HG03575 (cell line): ENCODE results near the gene PCBD1.
"Not testable (repeated sequence)": the region's sequence is repeated elsewhere in the genome, so short reads cannot be mapped to it uniquely, and the experiment has no call there.

Experiments used
- ATAC-seq: cut with Tn5 transposase; IDR thresholded peaks from one replicate; pipeline ENCODE4 v1.9.1; 2021; ENCODE audit not compliant: unreplicated experiment, insufficient number of reproducible peaks, low FRiP score; ENCODE audit errors: extremely low read depth

PCBD1 gene

GRCh38 chr10:70885481-70885880 is 2.9 kb downstream of the PCBD1 start:
- ATAC-seq, result no peak

- no peak for ATAC-seq
Measured at GRCh38 chr10:70884741-70885140, 3.6 kb downstream of the PCBD1 start.

DNA sequence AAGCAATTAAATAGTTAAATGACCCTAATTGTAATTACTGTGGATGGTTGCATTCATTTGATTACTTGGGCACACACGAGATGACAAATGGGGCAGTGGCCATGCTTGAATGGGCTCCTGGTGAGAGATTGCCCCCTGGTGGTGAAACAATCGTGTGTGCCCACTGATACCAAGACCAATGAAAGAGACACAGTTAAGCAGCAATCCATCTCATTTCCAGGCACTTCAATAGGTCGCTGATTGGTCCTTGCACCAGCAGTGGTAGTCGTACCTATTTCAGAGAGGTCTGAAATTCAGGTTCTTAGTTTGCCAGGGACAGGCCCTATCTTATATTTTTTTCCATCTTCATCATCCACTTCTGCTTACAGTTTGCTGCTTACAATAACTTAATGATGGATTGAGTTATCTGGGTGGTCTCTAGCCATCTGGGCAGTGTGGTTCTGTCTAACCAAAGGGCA is 8.3 kb downstream of the PCBD1 start:
- no peak for ATAC-seq

DNA sequence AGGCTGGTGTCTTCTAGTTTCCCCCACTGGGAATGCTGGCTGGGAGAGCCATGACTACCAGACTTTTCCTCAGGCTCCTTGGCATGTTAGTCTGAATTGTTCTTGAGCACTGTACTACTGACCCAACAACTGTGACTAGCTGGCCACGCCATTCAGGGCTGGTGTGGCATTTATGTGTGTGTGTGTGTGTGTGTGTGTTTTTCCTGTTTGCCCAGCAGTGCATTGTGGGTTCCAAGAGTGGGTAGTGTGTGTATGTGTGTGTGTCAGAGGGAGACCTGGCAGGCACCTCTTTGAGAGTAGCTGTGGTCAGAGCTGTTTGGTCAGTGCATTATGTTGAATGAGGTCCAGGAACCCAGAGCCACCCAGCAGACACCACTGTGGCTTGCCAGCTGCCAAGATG is 9.2 kb downstream of the PCBD1 start:
- ATAC-seq, result no peak

GRCh38 chr10:70874061-70874460 is 14.3 kb downstream of the PCBD1 start:
- no peak for ATAC-seq

DNA sequence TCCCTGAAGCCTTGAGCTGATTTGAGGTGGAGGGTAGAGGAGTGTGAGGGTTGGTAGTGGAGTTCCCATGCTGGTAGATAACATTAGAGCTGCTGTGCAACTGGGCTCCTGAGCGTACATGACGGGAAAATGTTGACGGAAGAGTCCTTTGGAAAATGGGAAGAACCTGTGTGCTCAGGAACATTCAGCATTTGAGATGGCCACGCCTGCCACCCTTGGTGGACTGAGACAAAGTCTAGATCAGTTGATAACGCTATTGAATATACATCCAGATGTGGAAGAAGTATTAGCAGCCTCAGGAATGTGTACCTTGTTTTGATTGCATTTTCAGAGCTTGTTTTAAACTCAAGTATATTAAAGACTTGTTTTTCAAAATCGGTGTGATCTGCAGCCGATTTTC is 16.1 kb downstream of the PCBD1 start:
- ATAC-seq, result no peak

DNA sequence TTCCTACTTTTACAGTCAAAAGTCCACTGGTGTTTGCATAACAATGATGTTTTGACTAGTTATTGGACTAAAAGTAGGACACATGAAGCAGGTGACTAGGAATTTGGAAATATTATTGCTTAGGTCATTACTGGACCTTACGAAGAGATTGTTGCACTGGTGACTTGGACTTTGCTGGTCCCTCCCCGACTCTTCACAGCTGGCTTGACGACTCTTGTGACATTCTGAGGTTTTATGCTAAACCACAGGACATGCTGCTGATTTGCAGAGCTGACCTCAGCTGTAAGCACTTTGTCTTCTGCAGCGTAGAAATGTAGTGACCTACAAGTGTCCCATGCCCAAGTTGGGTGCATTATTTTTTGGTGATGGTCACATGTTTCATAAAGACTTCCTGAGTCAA is 21.9 kb downstream of the PCBD1 start:
- no peak for ATAC-seq

GRCh38 chr10:70864935-70865334 is 23.4 kb downstream of the PCBD1 start:
- no peak for ATAC-seq

GRCh38 chr10:70863470-70864160 is 24.8 kb downstream of the PCBD1 start:
- no peak for ATAC-seq

GRCh38 chr10:70861495-70862197 is 26.7 kb downstream of the PCBD1 start:
- ATAC-seq, result not testable (repeated sequence)

DNA sequence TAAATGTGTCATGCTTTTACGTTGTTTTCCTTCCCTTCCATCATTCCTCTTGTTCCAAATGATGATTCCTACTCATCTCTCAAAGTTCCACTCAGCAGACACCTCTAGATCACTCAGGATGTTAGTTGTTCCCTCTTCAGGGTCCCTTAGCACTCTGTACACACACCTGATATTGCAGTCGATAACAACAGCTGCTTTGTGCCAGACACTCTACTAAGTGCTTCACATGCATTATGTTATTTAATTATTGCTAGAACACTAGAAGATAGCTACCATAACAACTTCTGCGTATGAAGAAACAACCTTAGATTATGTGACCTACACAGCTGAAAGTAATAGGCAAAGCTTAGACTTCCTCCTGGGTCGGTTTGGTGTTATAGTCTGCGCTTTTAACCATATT is 29.6 kb downstream of the PCBD1 start:
- ATAC-seq, result no peak

GRCh38 chr10:70856454-70856853 is 31.9 kb downstream of the PCBD1 start:
- ATAC-seq, result no peak

DNA sequence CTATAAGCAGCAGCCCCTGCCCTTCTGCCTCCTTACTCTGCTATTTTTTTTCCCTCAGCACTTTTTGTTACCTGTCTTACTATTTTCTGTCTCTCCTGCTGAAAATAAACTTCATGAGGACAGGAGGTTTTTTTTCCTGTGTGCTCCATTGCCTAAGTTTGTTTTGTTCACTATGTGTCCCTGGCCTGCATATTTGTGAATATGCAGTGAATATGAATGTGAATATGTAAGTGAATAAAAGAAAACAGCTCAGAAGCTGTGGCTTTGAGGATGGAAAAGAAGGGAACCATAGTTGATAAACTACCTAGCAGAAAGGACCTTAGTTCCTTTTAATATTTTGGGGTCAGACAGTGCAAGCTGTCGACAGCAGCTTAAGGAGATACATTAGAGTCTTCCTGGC is 34.9 kb downstream of the PCBD1 start:
- ATAC-seq, result no peak

DNA sequence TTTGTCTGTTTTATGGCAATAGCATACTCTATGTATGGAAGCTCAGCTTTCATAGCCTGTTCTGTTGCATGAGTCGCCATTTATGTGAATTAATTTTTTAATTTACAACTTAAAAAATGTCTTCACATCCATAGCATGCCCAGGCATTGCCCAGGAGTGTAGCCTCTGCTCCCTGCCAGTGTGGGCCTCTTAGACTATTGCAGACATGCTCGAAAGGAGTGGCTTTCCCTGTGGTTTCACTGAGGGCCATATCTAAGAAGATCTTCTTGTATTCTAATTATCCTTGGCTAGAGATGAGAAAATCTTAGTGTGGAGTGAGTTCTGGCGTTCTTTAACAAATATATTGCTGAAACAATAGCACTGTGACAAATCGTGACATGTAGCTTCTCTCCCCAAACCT is 35.3 kb downstream of the PCBD1 start:
- ATAC-seq, result no peak

DNA sequence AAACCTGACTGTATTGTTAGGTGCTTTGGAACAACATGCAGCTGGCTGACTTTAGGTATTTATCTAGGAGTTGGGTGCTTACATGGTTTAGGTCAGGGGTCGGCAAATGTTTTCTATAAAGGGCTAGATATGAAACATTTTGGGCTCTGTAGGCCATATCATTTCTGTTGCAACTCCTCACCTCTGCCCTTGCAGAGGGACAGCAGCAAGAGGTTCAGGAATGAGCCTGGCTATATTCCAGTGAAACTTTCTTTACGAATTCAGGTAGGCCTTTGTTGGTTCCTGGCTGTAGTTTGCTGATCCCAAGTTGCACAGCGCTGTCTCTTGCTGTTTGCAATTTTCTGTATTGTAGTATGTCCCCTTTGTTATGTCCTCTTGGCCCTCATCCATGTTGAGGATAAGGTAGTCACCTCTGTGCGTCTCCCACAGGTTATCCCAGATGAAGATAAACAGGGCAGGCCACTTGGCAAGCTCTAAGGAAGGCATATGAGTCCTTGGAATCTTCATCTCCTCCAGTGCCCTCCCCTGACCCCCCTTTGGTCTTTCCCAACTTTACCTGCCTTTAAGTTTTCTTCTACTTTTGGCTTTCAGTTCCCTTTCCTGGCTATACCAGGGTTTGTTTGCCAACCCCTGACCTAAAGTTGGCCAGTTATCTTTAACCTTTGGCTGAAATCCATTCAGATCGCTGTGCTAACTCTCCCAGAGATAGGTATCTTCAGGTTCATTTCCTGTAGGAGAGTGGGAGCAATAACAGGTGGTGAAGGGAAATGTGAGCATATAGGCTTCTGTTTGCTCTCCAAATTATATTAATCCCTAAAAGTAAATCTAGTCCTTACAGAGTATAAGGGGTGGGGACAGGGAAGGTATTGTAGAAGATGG is 36.5 kb downstream of the PCBD1 start:
- no peak for ATAC-seq

DNA sequence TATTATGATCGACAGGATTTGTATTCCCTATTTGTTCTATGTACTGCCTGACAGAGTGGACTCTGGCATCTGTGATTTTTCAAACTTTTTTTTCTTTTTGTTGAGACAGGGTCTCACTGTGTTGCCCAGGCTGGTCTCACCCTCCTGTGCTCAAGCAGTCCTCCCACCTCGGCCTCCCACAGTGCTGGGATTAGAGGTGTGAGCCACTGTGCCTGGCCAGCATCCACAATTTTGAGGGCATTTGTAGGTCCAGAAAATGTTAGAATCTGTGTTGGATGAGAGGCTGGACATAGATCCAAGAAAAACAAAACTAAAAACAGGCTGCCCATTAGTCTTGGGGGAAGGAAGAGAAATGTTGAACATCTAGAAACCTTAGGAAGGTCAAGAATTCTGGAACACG is 38.3 kb downstream of the PCBD1 start:
- no peak for ATAC-seq

DNA sequence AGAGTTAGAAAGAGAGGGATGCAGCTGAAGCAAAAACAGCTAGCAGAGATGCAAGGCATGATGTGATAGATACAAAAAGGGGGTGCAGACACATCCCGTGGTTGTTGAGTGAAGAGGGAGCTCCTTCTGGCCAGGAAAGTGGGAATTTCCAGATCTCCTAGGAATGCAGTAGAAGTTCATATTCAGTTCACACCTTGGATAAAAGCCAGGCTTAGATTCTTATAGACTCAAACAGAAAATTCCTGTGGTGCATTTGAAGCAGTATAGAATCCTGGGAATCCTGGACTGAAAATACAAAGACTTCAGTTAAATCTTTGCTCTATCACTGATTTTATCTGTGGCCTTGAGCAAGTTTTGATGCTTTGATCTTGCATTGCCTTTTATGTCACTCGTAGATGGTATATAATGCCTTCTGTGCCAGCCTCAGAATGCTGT is 38.8 kb downstream of the PCBD1 start:
- no peak for ATAC-seq

GRCh38 chr10:70847659-70848360 is 40.6 kb downstream of the PCBD1 start:
- ATAC-seq, result no peak

- no peak for ATAC-seq
Measured at GRCh38 chr10:70846795-70847194, 41.6 kb downstream of the PCBD1 start.
